ENCODE results near the gene DEPDC4. TPM values are rescaled to one million over a fixed set of nuclear protein-coding genes. Genes with fewer than 3 reads are reported as not detected.
"Not testable (repeated sequence)": the region's sequence is repeated elsewhere in the genome, so short reads cannot be mapped to it uniquely, and the experiment has no call there.

The DEPDC4 gene
- total RNA-seq = 1.0 and 1.2 TPM in 2 replicates
- 1.3 and 1.9 TPM in 2 replicates for polyA plus RNA-seq
- 0.61 and 0.66 TPM in 2 replicates for polyA plus RNA-seq (2012)
- not detected in 2 replicates for polyA minus RNA-seq (ENCODE audit: low replicate concordance)

DNA sequence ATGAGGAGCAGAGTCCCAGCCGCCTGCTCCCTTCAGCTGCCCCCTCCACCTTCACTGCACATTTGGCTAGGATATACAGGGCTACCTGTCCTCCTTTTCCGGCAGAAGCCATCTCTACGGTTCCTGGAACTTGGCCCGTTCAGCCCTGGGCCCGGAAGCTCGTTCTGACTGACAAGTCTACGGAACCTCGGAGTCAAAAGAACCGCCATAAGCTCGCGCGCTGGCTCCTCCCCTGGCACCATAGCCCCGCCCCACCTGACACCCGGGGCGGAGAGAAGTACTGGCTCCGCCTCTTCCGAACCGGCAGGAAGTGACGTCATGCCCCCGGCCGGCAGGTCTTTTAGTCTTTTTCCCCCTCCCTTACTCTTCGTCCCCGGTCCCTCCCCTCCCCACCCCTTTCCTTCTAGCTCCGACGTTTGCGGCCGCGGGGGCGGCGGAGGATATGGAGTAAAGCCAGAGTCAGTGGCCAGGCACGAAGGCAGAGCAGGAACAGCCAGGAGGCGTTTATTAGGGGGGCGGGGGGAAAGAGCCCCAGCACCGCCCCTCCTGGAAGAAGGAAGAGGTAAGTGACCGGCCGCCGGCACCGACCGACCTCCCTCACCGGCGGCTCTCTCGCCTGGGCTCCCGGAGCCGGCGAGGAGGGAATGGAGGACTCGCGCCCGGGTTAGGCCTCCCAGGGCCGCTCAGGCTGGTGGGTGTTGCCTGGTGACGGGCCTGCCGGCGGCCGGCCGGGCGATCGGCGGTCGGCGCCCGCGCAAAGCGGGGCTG, at the start of gene DEPDC4, which contains the start of gene SCYL2:
DEPDC4 (minus strand) TSS at position 245 of the 768 bp plus-strand sequence; CDS start at position 242, 3 bp downstream.
SCYL2 (plus strand) TSS at position 343 of the 768 bp plus-strand sequence. CDS start 15,794 bp downstream, outside the sequence.
- H3K9ac ChIP-seq (ENCODE audit: insufficient read depth, low read length) = peak within 1 kb of the TSS; percentile 97
- peak within 1 kb of the TSS; percentile 94 for H3K27ac ChIP-seq (ENCODE audit: insufficient read depth, low read length)
- H3K36me3 ChIP-seq (ENCODE audit: control insufficient read depth, insufficient read depth, low read length) = no peaks in the 10 kb centered on the region
- peak within 1 kb of the TSS; percentile 98 for H2AFZ ChIP-seq (ENCODE audit: low read length)
- H3K9me3 ChIP-seq (ENCODE audit: control insufficient read depth, insufficient read depth, low read depth, low read length) = no peaks in the 10 kb centered on the region
- H3K27me3 ChIP-seq (ENCODE audit: control insufficient read depth, insufficient read depth, low read length) = no peaks in the 10 kb centered on the region
- H3K79me2 ChIP-seq (ENCODE audit: control insufficient read depth, insufficient read depth, low read length) = peaks cover 41% of the 10 kb centered on the region
- DNase-seq (ENCODE audit: low read depth in 2 of 2) = peak; percentile 97 to 98
- peak within 1 kb of the TSS; percentile 99 for H3K4me2 ChIP-seq (ENCODE audit: extremely low read depth, insufficient read depth, low read length)
- no peaks in the 10 kb centered on the region for H4K20me1 ChIP-seq (ENCODE audit: control insufficient read depth, extremely low read depth, insufficient read depth, low read length)
- peaks cover 4% of the 10 kb centered on the region for H3K4me1 ChIP-seq (ENCODE audit: control insufficient read depth, extremely low read depth, insufficient read depth, low read length)
- peak within 1 kb of the TSS; percentile 80 to 97 (median 87) for H3K4me3 ChIP-seq (replicated peaks in 1 of 4; ENCODE audit: control extremely low read depth in 1 of 4, insufficient read depth in 1 of 4, low read depth in 3 of 4, low read length in 4 of 4)
- no peak for TF ChIP-seq EZH2 (IDR thresholded peaks at IDR 0.05; ENCODE audit: low read length, missing control alignments)
- TF ChIP-seq, protein P1, sequence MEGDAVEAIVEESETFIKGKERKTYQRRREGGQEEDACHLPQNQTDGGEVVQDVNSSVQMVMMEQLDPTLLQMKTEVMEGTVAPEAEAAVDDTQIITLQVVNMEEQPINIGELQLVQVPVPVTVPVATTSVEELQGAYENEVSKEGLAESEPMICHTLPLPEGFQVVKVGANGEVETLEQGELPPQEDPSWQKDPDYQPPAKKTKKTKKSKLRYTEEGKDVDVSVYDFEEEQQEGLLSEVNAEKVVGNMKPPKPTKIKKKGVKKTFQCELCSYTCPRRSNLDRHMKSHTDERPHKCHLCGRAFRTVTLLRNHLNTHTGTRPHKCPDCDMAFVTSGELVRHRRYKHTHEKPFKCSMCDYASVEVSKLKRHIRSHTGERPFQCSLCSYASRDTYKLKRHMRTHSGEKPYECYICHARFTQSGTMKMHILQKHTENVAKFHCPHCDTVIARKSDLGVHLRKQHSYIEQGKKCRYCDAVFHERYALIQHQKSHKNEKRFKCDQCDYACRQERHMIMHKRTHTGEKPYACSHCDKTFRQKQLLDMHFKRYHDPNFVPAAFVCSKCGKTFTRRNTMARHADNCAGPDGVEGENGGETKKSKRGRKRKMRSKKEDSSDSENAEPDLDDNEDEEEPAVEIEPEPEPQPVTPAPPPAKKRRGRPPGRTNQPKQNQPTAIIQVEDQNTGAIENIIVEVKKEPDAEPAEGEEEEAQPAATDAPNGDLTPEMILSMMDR (conservative IDR thresholded peaks at IDR 0.05 in 1 of 2, IDR thresholded peaks at IDR 0.05 in 1 of 2; ENCODE audit: low read depth in 1 of 2, low read length in 2 of 2) = no peak

DNA sequence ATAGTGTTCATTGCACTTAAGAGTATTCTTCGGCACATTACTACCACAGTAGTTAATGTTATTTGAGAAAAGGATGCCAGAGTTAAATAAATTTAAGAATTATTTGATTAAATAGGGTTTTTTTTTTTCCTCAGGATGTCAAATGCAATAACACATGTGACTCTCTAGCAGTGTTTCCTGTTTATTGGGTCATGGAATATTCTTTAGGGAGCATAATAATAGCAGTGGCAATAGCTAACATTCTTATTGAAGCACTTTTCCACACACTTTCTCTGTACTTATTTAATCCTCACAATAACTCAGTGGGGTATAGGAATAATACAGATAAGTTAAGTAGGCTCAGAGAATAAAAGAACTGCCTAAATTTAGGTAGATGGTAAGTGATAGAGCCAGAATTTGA, 44.4 kb upstream of the DEPDC4 start:
- Histone ChIP-seq H3K4me3 (replicated peaks in 1 of 4; ENCODE audit: control extremely low read depth in 1 of 4, insufficient read depth in 1 of 4, low read depth in 3 of 4, low read length in 4 of 4) (no peak overlapping the region), H3K79me2 (ENCODE audit: control insufficient read depth, insufficient read depth, low read length) (no peaks in the 10 kb centered on the region), H3K27ac (ENCODE audit: insufficient read depth, low read length) (no peak overlapping the region), H3K4me2 (ENCODE audit: extremely low read depth, insufficient read depth, low read length) (no peak overlapping the region), H4K20me1 (ENCODE audit: control insufficient read depth, extremely low read depth, insufficient read depth, low read length) (no peaks in the 10 kb centered on the region), H2AFZ (ENCODE audit: low read length) (no peak overlapping the region), H3K9ac (ENCODE audit: insufficient read depth, low read length) (no peak overlapping the region), H3K4me1 (ENCODE audit: control insufficient read depth, extremely low read depth, insufficient read depth, low read length) (no peaks in the 10 kb centered on the region), H3K27me3 (ENCODE audit: control insufficient read depth, insufficient read depth, low read length) (no peaks in the 10 kb centered on the region), H3K9me3 (ENCODE audit: control insufficient read depth, insufficient read depth, low read depth, low read length) (no peaks in the 10 kb centered on the region), H3K36me3 (ENCODE audit: control insufficient read depth, insufficient read depth, low read length) (no peaks in the 10 kb centered on the region)
- TF ChIP-seq, protein P1 (conservative IDR thresholded peaks at IDR 0.05 in 1 of 2, IDR thresholded peaks at IDR 0.05 in 1 of 2; ENCODE audit: low read depth in 1 of 2, low read length in 2 of 2) = no peak
- TF ChIP-seq EZH2 (IDR thresholded peaks at IDR 0.05; ENCODE audit: low read length, missing control alignments) = no peak
- DNase-seq (ENCODE audit: low read depth in 2 of 2) = no peak

DNA sequence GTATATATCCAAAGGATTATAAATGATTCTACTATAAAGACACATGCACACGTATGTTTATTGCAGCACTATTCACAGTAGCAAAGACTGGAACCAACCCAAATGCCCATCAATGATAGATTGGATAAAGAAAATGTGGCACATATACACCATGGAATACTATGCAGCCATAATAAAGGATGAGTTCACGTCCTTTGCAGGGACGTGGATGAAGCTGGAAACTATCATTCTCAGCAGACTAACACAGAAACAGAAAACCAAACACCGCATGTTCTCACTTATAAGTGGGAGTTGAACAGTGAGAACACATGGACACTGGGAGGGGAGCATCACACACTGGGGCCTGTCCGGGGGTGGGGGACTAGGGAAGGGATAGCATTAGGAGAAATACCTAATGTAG, 41.3 kb upstream of the DEPDC4 start:
- not testable (repeated sequence) for H3K79me2 ChIP-seq (ENCODE audit: control insufficient read depth, insufficient read depth, low read length); H2AFZ ChIP-seq (ENCODE audit: low read length); H4K20me1 ChIP-seq (ENCODE audit: control insufficient read depth, extremely low read depth, insufficient read depth, low read length); H3K27me3 ChIP-seq (ENCODE audit: control insufficient read depth, insufficient read depth, low read length); H3K4me1 ChIP-seq (ENCODE audit: control insufficient read depth, extremely low read depth, insufficient read depth, low read length); H3K4me2 ChIP-seq (ENCODE audit: extremely low read depth, insufficient read depth, low read length); H3K9me3 ChIP-seq (ENCODE audit: control insufficient read depth, insufficient read depth, low read depth, low read length); H3K36me3 ChIP-seq (ENCODE audit: control insufficient read depth, insufficient read depth, low read length); H3K9ac ChIP-seq (ENCODE audit: insufficient read depth, low read length); H3K4me3 ChIP-seq (replicated peaks in 1 of 4; ENCODE audit: control extremely low read depth in 1 of 4, insufficient read depth in 1 of 4, low read depth in 3 of 4, low read length in 4 of 4); H3K27ac ChIP-seq (ENCODE audit: insufficient read depth, low read length); DNase-seq (ENCODE audit: low read depth in 2 of 2)

DNA sequence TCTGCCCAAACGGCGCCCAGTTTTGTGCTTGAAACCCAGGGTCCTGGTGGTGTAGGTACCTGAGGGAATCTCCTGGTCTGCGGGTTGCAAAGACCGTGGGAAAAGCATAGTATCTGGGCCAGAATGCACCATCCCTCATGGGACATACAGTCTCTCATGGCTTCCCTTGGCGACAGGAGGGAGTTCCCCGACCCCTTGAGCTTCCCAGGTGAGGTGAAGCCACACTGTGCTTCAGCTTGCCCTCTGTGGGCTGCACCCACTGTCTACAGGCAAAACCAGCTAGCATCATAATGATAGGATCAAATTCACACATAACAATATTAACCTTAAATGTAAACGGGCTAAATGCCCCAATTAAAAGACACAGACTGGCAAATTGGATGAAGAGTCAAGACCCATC, 37.5 kb upstream of the DEPDC4 start:
- not testable (repeated sequence) for H3K4me3 ChIP-seq (replicated peaks in 1 of 4; ENCODE audit: control extremely low read depth in 1 of 4, insufficient read depth in 1 of 4, low read depth in 3 of 4, low read length in 4 of 4); H3K9me3 ChIP-seq (ENCODE audit: control insufficient read depth, insufficient read depth, low read depth, low read length); H3K27me3 ChIP-seq (ENCODE audit: control insufficient read depth, insufficient read depth, low read length); H3K9ac ChIP-seq (ENCODE audit: insufficient read depth, low read length); H4K20me1 ChIP-seq (ENCODE audit: control insufficient read depth, extremely low read depth, insufficient read depth, low read length); H2AFZ ChIP-seq (ENCODE audit: low read length); DNase-seq (ENCODE audit: low read depth in 2 of 2); H3K27ac ChIP-seq (ENCODE audit: insufficient read depth, low read length); H3K4me1 ChIP-seq (ENCODE audit: control insufficient read depth, extremely low read depth, insufficient read depth, low read length); H3K4me2 ChIP-seq (ENCODE audit: extremely low read depth, insufficient read depth, low read length); H3K36me3 ChIP-seq (ENCODE audit: control insufficient read depth, insufficient read depth, low read length); H3K79me2 ChIP-seq (ENCODE audit: control insufficient read depth, insufficient read depth, low read length)

All from fibroblast of lung (primary cell).